Skin epidermis (tissue), 12 donors: ENCODE measurements around the gene PTPA.

Experiments used
- H3K27ac ChIP-seq, 21 experiments: fragments of 200-600 bp; sonication (generic) in 11 of 21; one replicate each; pipeline ENCODE4 v1.5.0; 2020; ENCODE audit warnings: mild to moderate bottlenecking in 3 of 21, inconsistent platforms in 2 of 21, moderate library complexity in 2 of 21
- H3K4me3 ChIP-seq, 7 experiments: fragments of 200-600 bp; sonication (generic) in 2 of 7; one replicate each; pipeline ENCODE4 v1.5.0; 2020; ENCODE audit warnings: inconsistent platforms in 2 of 7, mild to moderate bottlenecking in 2 of 7, moderate library complexity in 1 of 7

Gene PTPA

GRCh38 chr9:129171993-129172751, 61.0 kb downstream of the PTPA start:
- peak overlapping the region in 3 of 21 experiments; percentile 5 to 98 (median 98) for H3K27ac ChIP-seq
- H3K4me3 ChIP-seq = no peak overlapping the region

DNA sequence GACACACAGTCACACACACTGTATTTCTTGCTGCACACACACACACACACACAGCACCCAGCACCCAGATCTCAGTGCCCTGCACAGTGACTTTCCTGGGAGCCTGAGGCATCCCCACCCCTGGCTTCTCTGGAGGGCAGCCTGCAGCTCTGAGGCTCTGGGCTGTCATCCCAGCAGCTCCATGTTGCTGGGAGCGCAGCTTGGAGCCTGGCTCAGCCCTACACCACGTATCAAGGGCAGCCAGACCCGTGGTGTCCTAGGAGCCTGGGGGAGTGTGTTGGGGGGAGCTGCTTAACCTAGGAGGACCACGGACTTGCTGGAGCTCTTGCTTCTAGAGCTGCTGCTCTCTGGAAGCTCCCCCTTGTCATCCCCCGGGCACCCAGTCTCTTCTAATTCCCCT, 61.6 kb downstream of the PTPA start:
- Histone ChIP-seq H3K27ac (peak overlapping the region in 15 of 21 experiments; percentile 17 to 100 (median 96)), H3K4me3 (no peak overlapping the region)

DNA sequence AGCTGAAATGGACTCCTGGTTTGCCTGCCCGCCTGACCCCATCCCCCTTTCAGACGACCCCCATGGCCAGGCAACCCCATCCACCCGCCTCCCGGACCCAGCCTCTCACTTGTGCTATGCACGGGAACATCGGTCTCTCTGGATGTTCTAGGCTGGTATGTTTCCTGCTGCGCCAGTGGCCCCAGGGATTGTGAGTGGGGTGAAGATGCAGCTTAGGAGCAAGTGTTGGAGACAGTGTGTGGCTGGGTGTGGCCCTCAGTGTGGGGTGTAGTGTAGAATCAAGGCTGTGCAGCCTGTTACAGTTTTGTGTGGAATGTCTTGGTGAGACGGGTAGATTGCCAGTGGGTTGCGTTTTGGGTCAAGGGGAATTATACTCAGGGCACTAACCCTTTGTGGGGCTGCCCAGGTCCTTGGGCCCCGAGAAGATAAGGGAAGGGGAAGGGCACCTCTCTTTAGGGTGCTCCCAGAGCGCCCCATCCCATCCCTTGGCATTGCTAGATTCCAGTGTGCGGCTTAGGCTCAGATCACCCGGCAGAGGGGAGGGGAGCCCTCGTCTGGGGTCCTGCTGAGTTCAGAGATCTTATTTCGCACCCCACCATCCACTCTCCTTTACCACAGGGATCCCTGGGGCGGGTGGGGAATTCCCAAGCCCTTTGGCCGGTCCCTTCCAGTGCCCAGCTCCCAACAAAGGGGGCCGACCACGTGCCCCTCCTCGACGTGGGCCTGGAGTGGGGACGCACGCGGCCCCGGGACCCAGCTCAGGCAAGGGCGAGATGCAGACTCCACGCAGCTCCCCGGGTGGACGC, 62.3 kb downstream of the PTPA start:
- Histone ChIP-seq H3K27ac (peak overlapping the region; percentile 88 to 100 (median 96)), H3K4me3 (peak overlapping the region; percentile 64 to 92 (median 74))

DNA sequence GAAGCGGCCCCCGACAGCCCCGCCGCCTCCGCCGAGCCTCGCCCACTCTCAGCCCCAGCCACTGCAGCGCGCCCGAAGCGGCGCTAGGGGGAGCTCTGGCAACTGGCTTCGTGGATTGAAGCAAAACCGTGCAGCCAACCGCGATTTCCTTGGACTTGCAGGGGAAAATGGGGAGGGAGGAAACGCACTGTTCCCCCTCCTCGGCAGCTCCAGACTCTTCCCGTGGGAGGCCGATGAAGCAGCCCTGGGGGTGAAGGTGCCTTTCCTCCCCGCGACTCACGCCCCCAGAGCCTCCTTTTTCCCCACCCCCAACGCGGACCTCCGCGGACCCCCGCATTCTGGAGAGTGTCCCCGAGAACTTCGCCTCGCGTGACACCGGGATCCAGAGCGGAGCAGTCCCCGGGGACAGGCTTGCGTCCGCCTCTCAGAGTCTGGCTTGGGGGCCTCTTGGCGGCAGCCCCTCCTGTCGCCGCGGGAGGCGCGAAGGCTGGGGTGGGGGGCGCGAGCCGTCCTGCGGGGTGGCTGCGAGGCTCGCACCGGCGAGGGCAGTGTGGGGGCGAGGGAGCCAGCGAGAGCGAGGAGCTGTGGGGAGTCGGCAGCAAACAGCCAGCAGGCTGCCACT, 63.0 kb downstream of the PTPA start:
- Histone ChIP-seq H3K27ac (peak overlapping the region; percentile 88 to 100 (median 96)), H3K4me3 (peak overlapping the region; percentile 64 to 92 (median 74))

GRCh38 chr9:129174724-129175514, 63.7 kb downstream of the PTPA start:
- Histone ChIP-seq H3K4me3 (peak overlapping the region; percentile 64 to 92 (median 74)), H3K27ac (peak overlapping the region; percentile 88 to 100 (median 96))

- Histone ChIP-seq H3K4me3 (peak overlapping the region; percentile 64 to 92 (median 74)), H3K27ac (peak overlapping the region; percentile 24 to 100 (median 96))
These were observed 64.3 kb downstream of the PTPA start for GRCh38 chr9:129175515-129175824.

- Histone ChIP-seq H3K4me3 (peak overlapping the region; percentile 64 to 92 (median 74)), H3K27ac (peak overlapping the region; percentile 83 to 100 (median 96))
These were observed 64.8 kb downstream of the PTPA start for GRCh38 chr9:129175825-129176633.

GRCh38 chr9:129176701-129177442, 65.7 kb downstream of the PTPA start:
- Histone ChIP-seq H3K4me3 (peak overlapping the region; percentile 64 to 92 (median 74)), H3K27ac (peak overlapping the region; percentile 83 to 100 (median 96))

DNA sequence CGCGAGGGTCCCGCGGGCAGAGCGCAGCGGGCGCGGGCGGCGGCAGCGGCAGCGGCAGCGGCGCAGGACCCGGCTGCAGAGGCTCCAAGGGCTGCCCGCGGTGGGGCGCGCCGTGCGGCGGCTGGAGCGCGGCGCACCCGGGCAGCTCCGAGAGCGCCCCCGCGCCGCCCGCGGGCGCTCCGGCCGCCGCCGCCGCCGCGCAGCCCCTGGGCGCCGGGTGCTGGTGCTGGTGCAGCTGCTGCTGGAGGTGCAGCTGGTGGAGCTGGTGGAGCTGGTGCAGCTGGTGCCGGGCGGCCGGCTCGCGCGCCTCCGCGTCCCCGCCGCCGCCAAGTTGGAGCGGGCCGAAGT, 66.2 kb downstream of the PTPA start:
- Histone ChIP-seq H3K27ac (peak overlapping the region in 20 of 21 experiments; percentile 47 to 100 (median 94)), H3K4me3 (peak overlapping the region; percentile 64 to 92 (median 86))

DNA sequence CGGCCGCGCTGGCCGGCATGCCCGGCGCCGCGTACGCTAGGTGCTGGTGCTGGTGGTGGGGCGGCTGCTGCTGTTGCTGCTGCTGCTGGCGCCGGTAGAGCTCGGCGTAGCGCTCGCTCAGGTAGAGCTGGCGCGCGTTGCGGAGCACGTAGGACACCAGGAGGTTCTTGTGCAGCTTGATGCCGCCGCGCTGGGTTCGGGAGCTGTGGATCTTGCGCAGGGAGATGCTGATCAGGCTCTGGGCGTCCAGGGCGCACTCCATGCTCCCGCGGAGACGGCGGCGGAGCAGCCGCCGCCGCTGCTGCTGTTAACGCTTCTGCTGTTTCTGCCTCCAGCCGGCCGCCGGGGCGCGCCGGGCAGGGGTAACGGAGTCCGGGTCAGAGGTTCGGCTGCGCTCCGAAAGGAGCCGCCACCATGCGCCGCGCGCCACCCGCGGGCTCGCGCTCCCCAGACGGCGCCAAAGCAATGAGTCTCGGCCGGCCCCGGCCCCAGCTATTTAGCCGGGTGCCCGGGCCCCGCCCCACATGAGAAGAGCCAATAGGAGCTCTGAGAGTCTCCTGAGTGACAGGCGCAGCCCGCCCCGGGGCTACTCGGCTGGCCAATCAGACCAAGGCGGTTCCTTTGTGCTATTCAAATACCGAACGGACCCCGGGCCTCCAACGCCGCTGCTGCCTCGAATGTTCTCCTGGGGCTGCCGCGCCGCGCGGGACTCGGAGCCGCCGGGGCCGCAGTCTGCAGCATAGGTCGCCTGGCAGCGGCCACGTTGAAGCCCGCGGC, 66.8 kb downstream of the PTPA start, which contains the start of gene IER5L:
IER5L (minus strand) TSS at position 471 of the 777 bp plus-strand sequence; CDS start at position 262, 209 bp downstream.
- peak within 1 kb of the TSS; percentile 83 to 100 (median 96) for H3K27ac ChIP-seq
- H3K4me3 ChIP-seq = peak within 1 kb of the TSS; percentile 64 to 92 (median 86)

DNA sequence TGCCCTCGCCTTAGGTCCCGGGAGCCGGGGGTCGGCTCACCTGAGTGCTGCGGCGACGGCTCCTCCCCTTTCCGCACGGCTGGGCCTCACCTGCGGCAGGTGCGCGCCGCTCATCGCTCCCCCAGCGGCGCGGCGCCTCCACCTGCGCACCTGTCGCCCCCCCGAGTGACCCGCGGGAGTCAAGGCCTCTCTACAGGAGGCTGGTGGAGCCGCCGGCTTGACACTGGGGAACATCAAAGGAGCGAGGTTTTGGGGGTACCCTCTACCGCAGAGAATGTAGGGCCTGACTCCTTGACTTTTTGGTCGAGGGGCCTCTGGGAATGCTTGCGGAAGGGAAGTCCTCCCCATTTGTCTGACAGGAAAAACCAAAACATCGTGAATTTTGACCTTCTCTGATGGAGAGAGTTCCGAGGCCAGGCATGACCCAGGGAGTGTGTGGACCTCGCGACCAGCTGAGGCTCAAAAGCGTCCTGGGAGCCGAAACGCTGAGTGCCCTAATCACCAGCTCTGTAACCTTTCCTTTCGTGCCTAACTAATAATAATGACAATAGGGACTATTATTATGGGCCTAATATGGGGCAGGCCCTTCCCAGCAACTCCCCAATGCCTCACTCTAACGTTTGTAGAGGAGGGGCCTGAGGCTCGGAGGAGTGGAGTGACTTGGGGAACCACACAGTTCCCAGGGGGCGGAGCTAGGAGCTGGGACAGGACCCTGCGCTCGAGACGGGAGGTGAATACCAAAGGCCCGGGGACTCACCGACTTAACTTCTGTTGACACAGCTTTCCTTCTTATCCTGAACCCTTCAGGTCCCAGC, 67.6 kb downstream of the PTPA start:
- H3K27ac ChIP-seq = no peak overlapping the region
- peak overlapping the region; percentile 64 to 92 (median 82) for H3K4me3 ChIP-seq

DNA sequence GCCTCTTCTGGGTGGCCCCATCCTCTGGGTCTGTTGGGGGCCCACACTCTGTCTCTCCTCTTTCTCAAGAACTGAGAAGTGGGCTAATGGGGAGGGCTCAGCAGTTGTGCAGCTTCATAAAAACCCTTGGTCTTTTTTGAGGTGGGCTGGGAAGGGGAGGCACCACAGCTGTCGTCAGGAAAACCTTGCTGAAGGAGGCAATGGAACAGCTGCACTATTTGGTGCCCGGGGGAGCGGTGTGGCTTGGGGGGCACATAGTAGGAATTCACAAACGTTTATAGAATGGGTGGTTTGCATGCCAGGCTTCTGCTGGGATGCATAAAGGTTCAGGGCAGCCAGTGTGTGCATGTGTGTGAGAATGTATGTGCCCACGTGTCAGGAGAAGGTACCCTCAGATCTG, 70.0 kb downstream of the PTPA start:
- no peak overlapping the region for H3K27ac ChIP-seq
- H3K4me3 ChIP-seq = no peak overlapping the region

DNA sequence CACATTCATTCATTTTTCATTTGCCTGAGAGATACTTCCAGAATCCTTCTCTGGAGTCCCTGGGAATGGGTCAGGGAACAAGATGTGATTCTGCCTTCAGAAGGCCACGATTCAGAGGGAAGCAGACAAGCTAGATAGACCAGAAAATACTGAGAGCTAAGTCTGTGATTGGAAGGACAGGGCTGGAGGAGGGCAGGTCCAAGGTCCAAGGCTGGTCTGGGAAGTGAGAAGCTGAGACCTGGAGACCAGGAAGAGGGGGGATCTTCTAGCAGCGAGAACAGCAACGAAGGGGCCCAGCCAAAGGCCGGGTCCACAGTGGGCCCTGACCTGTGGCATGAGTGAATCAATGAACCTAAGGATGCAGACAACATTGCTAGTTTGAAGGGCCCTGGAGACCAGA, 70.9 kb downstream of the PTPA start:
- Histone ChIP-seq H3K4me3 (no peak overlapping the region), H3K27ac (no peak overlapping the region)

GRCh38 chr9:129182625-129183494, 71.6 kb downstream of the PTPA start:
- H3K27ac ChIP-seq = no peak overlapping the region
- no peak overlapping the region for H3K4me3 ChIP-seq

GRCh38 chr9:129183495-129184218, 72.4 kb downstream of the PTPA start:
- Histone ChIP-seq H3K27ac (peak overlapping the region in 1 of 21 experiments; percentile 12), H3K4me3 (no peak overlapping the region)
